ENCODE measurements around the gene ABCE1.

ABCE1 gene

GRCh38 chr4:145097821-145098674 is at the start of gene ABCE1, which contains the start of gene ANAPC10:
TSS of gene ABCE1 (plus strand) at chr4:145098311. CDS start at chr4:145104413, 6,102 bp downstream.
TSS of gene ANAPC10 (minus strand) at chr4:145098196. CDS start at chr4:145096099, 2,097 bp downstream.
- DNase-seq (ENCODE audit: low read depth), result peak; percentile 99

GRCh38 chr4:145048817-145049216 is 49.3 kb upstream of the ABCE1 start:
- no peak for DNase-seq (ENCODE audit: low read depth)

- DNase-seq (ENCODE audit: low read depth), result no peak
These were observed 48.9 kb upstream of the ABCE1 start for GRCh38 chr4:145049241-145049640.

GRCh38 chr4:145055533-145056257 is 42.4 kb upstream of the ABCE1 start:
- no peak for DNase-seq (ENCODE audit: low read depth)

- DNase-seq (ENCODE audit: low read depth), result no peak
These were observed 41.6 kb upstream of the ABCE1 start for GRCh38 chr4:145056325-145057130.

GRCh38 chr4:145058256-145058655 is 39.9 kb upstream of the ABCE1 start:
- no peak for DNase-seq (ENCODE audit: low read depth)

GRCh38 chr4:145061318-145061920 is 36.7 kb upstream of the ABCE1 start:
- DNase-seq (ENCODE audit: low read depth), result peak; percentile 61

GRCh38 chr4:145066063-145066501 is 32.0 kb upstream of the ABCE1 start:
- no peak for DNase-seq (ENCODE audit: low read depth)

- peak; percentile 74 for DNase-seq (ENCODE audit: low read depth)
These were observed 28.8 kb upstream of the ABCE1 start for GRCh38 chr4:145069361-145069760.

GRCh38 chr4:145071560-145071959 is 26.6 kb upstream of the ABCE1 start:
- DNase-seq (ENCODE audit: low read depth), result no peak

GRCh38 chr4:145075742-145076468 is 22.2 kb upstream of the ABCE1 start:
- no peak for DNase-seq (ENCODE audit: low read depth)

- no peak for DNase-seq (ENCODE audit: low read depth)
These were observed 21.6 kb upstream of the ABCE1 start for GRCh38 chr4:145076469-145076855.

- DNase-seq (ENCODE audit: low read depth), result no peak
These were observed 16.4 kb upstream of the ABCE1 start for GRCh38 chr4:145081756-145082155.

GRCh38 chr4:145083891-145084605 is 14.1 kb upstream of the ABCE1 start:
- peak; percentile 74 for DNase-seq (ENCODE audit: low read depth)

- peak; percentile 34 for DNase-seq (ENCODE audit: low read depth)
These were observed 7.7 kb upstream of the ABCE1 start for GRCh38 chr4:145090380-145090779.

- DNase-seq (ENCODE audit: low read depth), result no peak
These were observed 4.5 kb upstream of the ABCE1 start for GRCh38 chr4:145093638-145094037.

- no peak for DNase-seq (ENCODE audit: low read depth)
These were observed 735 bp upstream of the ABCE1 start for GRCh38 chr4:145097331-145097820.

GRCh38 chr4:145098675-145099037 is 545 bp downstream of the ABCE1 start:
- peak; percentile 78 for DNase-seq (ENCODE audit: low read depth)

GRCh38 chr4:145099653-145100052 is 1.5 kb downstream of the ABCE1 start:
- DNase-seq (ENCODE audit: low read depth), result no peak

GRCh38 chr4:145101091-145101490 is 3.0 kb downstream of the ABCE1 start:
- DNase-seq (ENCODE audit: low read depth), result no peak

All from iris pigment epithelial cell (primary cell).